Astrocyte of the spinal cord (primary cell): ENCODE measurements around the gene KAT6B.

Experiments
- DNase-seq: peaks from one replicate; pipeline ENCODE4 v3.0.0; 2011; ENCODE audit warnings: low read depth, low spot score
- H3K4me3 ChIP-seq: 2 replicates; pipeline ENCODE4 v1.5.1; 2011; ENCODE audit warnings: low read depth, mild to moderate bottlenecking, low read length, moderate library complexity
- CTCF ChIP-seq: IDR thresholded peaks from 2 replicates; pipeline ENCODE4 v1.5.1; 2012; ENCODE audit warnings: low read depth, mild to moderate bottlenecking, low read length, inconsistent platforms
- in situ Hi-C: cut with HindIII; loops from 2 replicates; pipeline ENCODE4 v1.10.0; 2017; ENCODE audit warnings: low sequenced_read_pairs

Gene KAT6B

GRCh38 chr10:75066271-75066670 is 239.9 kb downstream of the KAT6B start:
- no peak overlapping the region for H3K4me3 ChIP-seq
- no peak for DNase-seq
- in situ Hi-C loops: no loop called here
- TF ChIP-seq CTCF: no peak

GRCh38 chr10:75067272-75067671 is 240.9 kb downstream of the KAT6B start:
- TF ChIP-seq CTCF: no peak
- no peak for DNase-seq
- H3K4me3 ChIP-seq: no peak overlapping the region
- in situ Hi-C loops: no loop called here

DNA sequence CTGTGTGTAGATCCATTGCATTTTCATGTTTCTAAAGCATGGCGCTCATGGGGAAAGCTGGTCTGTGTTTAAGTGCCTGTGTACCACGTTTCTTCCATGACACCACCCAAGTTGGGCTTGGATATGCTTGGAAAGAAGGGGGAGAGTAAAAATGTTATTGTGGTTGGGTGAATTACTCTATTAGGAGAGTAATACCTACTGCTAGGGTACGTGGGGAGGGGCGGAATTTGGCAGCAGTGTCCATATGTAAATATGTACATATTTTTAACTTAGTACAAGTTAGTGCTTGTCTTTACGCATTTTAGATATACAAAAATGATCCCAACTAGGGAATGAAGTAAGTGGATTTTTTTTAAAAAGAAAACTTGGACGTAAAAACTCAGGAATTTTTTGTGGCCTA is 242.1 kb downstream of the KAT6B start:
- no peak overlapping the region for H3K4me3 ChIP-seq
- in situ Hi-C loops: no loop called here
- no peak for TF ChIP-seq CTCF
- DNase-seq: no peak

DNA sequence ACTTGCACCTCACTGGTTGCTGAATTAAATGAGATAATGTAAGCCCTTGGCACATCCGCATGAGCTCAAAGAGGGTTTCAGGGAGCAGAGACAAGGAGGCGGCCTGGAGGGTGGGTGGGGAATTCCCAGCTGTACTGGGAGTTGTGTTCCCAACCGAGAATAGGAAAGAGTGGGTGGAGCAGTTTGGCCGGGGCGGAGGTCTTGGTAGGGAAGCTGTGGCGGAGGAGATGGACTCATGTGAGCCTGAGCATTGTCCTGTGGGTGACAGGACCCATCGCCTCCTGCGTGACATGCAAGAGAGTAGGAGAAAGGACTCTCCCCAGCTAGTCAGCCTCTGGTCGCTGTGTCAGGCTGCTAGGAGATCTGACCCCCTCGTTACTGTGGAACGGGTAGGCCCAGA is 244.1 kb downstream of the KAT6B start:
- no peak overlapping the region for H3K4me3 ChIP-seq
- TF ChIP-seq CTCF: no peak
- in situ Hi-C loops: no loop called here
- no peak for DNase-seq

- no peak overlapping the region for H3K4me3 ChIP-seq
- no peak for TF ChIP-seq CTCF
- in situ Hi-C loops: no loop called here
- DNase-seq: peak; percentile 10
Measured at GRCh38 chr10:75070961-75071428, 244.6 kb downstream of the KAT6B start.

GRCh38 chr10:75071756-75072155 is 245.4 kb downstream of the KAT6B start:
- TF ChIP-seq CTCF: no peak
- in situ Hi-C loops: no loop called here
- no peak for DNase-seq
- H3K4me3 ChIP-seq: no peak overlapping the region

DNA sequence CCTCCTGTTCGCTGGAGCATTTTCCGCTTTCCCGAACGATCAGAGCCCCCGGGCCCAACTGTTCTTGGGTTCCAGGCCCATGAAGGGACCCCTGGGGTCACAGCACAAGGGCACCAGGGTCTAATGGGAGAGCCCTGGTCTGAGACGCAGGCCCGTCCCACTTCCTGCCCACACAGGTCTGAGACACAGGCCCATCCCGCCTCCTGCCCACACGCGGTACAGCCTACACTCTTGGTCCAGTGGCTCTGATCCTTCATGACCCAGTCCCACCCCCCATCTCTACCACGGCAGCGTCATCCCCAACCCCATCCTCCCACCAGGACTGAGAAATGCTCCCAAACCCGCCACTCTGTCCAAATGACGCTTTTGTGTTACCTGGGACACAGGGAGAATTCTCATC is 246.3 kb downstream of the KAT6B start:
- in situ Hi-C loops: no loop called here
- H3K4me3 ChIP-seq: no peak overlapping the region
- no peak for TF ChIP-seq CTCF
- DNase-seq: no peak
